ENCODE data around the gene RAPGEF2.

RAPGEF2 gene

DNA sequence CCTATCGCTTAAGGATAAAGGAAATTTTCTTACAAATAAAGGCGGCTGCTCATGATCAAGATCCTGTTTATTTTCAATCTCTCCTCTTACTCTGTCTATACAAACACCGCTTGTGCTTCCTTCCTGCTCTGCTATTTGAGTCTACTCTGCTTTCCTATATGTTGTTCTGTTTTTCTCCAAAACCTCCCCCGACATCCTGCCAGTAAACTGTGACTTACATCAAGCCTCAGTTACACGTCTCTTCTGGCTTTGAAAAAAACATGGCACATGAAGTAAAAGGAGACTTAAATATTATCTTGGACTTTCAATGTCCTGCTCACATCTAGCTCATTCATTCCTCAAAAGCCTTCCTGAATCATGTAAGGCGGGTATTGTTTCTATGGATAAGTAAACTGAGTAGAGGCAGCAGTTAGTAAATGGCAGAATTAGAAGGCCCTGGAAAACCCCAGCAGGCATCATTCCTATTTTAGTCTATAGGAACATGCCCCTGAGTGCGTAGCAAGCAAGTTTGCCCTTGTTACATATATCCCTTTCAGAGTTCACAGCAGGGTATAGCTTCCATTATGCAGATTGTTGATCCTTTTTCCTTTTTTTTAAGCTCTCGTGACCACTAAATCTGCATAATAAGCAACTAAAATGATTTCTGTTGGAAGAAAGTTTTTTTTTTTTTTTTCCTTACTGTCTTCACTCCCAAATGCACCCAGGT lies 280.1 kb downstream of the RAPGEF2 start:
- no peak for DNase-seq

DNA sequence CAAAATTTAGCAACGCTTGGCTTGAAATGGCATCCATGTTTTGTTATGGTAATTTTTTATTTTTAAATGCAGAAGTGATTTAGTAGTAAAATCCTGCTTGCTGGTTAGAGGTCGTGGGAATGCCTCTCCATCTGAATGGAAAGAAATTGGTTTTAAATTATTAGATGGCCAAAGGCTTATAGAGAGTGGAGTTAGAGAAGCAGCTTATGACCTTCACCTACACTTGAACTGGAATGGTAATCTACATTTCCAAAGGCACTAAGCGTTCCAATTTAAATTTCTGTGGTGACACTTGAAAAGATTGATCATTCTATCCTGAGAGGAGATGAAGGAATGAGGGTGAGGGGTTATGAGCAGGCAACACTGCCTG lies 280.7 kb downstream of the RAPGEF2 start:
- DNase-seq = no peak

DNA sequence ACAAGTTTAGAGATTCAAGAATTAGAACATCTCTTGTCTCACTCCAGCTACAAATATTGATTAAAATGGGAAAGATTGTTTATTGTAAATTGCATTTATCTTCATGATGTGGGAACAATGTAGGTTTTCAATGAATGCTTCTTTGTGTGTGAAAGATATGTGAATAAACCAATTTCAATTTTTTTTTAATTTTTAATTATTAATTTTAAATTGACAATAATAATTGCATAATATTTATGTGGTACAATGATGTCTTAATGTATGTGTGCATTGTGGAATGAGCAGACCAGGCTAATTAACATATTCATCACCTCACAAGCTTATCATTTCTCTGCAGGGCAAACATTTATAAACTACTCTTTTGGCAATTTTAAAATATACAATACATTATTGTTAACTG lies 281.1 kb downstream of the RAPGEF2 start:
- DNase-seq = no peak

DNA sequence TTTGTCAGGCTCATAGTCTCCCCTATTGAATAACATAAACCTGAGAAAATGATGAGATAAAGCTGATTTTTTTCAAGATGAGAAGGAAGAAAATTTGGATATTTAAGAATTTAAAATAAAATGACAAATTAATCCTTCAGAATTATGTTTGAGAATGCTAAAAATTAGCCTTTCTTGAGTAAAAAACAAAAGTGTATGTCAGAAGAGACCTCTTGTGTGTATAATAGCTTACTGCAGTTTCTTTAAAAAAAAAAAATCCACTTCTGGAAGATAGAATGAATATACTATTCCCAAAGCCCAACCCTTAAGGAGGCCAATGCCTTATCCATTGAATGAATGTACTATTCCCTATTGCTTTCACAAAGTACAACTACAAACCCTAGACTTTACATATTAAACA lies 281.8 kb downstream of the RAPGEF2 start:
- DNase-seq = no peak

DNA sequence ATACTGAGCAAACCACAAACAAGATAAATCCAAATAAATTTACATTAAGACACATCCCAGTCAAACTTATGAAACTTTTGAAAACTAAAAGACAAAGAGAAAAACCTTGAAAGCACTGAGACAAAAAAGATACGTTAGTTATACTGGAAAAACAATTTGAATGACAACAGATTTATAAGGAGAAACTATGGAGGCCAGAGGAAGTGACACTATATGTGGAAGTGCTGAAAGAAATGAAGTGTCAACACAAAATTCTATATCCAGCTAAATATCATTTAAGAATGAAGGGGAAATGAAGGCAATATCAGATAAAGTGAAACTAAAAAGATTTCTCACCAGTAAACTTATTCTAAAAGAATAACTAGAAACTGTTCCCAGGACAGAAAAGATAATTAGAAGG lies 283.7 kb downstream of the RAPGEF2 start:
- DNase-seq = no peak

DNA sequence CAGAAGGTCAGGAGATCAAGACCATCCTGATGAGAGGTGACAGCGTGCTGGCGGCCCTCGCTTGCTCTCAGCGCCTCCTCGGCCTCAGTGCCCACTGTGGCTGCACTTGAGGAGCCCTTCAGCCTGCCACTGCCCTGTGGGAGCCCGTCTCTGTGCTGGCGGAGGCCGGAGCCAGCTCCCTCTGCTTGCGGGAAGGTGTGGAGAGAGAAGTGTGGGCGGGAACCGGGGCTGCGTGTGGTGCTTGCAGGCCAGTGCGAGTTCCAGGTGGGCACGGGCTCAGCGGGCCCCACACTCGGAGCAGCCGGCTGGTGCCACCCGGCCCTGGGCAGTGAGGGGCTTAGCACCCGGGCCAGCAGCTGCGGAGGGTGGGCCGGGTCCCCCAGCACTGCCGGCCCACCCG lies 286.9 kb downstream of the RAPGEF2 start:
- DNase-seq = no peak

DNA sequence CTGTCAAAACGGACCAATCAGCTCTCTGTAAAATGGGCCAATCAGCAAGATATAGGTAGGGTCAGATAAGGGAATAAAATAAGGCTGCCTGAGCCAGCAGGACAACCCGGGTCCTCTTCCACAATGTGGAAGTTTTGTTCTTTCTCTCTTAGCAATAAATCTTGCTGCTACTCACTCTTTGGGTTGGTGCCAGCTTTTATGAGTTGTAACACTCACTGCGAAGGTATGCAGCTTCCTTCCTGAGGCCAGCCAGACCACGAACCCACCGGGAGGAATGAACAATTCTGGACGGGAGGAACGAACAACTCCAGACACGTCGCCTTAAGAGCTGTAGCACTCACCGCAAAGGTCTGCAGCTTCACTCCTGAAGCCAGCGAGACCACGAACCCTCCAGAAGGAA lies 287.8 kb downstream of the RAPGEF2 start:
- DNase-seq = no peak

DNA sequence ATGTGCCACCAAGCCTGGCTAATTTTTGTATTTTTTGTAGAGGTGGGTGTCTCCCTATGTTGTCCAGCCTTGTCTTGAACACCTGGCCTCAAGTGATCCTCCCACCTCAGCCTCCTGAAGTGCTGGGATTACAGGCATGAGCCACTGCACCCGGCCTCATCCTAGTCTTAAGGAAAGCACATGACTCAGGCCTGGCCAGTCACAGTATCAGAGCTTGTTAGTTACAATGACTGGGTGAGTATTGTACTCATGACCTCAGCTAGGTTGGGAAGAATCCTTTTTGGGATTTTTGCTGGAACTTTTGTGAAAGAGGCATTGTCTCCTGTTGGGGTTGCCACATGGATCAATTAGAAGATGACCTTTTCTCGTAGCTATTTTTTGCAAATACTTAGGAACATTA lies 292.8 kb downstream of the RAPGEF2 start:
- no peak for DNase-seq

DNA sequence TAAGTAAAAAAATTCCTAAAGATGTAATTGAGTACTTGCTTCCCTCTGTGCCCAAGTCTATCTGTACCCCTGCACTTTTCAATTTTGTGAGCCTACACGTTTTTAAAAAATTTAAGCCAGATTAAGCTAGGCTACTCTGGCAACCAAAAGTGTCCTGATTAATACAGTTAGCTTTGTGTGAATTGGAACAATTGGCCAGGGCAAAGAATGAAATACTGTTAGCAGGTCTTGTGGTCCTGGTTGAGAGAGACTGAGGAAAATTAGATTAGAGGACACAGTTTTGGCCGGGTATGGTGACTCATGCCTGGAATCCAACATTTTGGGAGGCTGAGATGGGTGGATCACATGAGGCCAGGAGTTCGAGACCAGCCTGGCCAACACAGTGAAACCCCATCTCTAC lies 293.3 kb downstream of the RAPGEF2 start:
- DNase-seq = no peak

DNA sequence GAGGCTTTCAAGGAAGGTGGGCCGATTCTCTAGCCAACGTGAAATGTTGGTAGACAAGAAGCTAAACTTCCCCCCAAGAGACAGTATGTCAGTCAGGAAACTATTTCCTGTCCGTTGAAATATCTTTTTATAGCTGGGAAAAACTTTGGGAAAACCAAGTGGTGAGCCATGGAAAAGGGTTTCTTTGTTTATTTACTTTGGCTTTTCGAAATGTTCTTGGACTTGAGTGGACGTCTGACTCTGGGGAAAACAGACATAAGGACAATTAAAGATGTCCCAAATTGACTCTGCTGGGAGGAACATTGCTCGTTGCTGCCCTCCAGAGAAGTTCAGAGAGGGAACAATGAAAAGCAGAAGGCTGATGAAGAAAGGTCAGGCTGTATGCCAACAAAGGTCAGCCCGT lies 295.4 kb downstream of the RAPGEF2 start:
- no peak for DNase-seq

DNA sequence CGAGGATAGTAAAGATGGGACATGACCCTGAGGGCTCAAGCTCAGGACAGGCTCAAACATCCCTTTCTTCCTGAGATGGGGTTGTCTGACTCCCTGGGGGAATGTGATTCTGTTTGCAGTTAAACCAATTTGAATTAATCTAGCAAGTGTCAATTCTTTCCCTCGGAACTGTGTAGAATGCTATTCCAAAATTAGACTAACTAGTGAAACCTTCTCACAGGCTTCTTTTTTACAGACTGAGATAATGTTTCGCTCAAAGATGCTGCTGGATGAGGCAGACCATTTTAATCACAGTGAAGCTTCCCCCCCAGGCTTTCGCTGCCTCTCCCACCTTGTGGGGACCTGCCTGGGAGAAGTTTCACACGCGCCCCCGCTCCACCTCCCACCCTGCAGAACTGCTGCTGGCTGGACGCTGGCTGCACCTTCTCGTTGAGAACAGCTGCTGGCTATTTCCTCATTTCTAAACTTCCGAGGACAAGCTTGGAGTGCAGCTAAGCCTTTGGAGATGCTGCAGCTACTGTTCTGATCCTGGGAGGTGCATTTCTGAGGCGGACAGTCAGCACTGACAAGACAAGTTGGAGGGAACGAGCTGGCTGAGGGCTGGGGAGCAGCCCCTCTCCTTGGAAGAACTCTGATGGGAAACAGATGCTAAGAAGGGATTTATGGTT lies 297.8 kb downstream of the RAPGEF2 start:
- no peak for DNase-seq

DNA sequence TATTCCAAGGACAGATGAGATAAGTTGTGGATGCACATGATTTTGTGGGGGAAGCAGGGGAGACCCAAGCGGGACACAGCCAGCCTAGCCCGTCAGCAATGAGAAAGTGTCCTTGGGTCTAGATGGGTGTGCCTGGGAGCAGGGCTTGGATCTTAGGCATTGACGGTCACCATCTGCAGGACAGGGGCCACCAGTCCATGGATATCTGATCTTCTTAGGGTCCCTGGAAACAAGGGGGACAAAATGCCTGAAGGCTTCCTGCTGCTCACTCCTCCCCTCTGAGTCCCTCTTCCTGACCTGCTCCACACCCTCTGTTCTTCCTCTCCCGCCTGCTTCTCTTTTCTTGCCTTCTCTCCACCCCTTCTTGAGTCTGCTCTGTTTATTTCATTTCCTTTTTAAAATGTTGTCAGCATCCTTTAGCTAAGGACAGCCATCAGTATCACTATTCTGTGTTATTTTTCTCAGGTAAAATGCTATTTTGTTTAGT lies 298.4 kb downstream of the RAPGEF2 start:
- no peak for DNase-seq

DNA sequence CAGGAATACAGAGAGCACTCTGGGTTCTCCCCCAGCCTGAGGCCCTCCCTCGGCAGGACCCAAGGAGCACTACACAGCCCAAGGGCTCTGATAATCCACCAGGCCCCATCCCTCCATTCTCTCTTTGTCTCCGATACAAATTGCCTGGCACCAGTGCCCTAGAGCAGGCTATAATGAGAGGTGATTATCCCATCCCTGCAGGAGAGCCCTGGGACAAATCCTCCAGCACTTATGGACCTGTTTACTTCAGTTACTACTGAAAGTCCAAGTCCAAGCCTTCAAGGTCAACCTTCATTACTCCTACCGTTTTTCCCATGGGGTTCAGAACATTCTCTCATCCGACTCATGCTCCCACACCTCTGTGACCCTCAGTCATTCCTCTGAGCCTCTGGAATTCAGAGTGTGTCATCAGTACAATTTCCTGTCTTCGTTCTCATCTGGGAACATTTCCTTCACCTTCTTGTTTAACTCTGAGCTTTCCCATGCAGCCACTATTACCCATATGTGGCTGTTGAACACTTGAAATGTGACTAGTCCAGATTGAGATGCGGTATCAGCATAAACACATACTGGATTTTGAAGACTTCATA lies 299.0 kb downstream of the RAPGEF2 start:
- DNase-seq = no peak

Data from NCI-H1105 treated with DMSO at 0.1 percent for 48 hours (cell line).